IPS-NIHi7 (cell line): ENCODE measurements around the gene MVB12B.

ENCODE experiments used
- DNase-seq: peaks from one replicate; pipeline ENCODE4 v3.0.0; 2012; ENCODE audit warnings: mixed read lengths; ENCODE audit errors: extremely low spot score

The MVB12B gene

DNA sequence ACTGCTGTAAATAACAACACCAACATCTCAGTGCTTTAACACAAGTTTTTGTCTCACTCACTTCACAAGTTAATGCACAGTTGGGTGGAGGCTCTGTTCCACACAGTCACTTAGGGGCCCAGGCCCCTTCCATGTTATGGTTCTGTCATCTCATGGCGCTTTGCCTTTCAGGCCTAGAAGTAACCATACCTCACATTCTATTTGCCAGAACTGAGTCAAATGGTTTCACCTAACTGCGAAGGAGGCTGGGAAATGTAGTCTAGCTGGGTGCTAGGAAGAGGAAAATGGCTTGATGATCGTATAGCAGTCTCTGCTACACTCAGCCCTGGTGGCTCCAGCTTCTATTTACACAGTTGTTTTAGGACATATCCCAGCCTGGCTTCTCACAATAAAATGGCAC is 23.1 kb upstream of the MVB12B start:
- no peak for DNase-seq

DNA sequence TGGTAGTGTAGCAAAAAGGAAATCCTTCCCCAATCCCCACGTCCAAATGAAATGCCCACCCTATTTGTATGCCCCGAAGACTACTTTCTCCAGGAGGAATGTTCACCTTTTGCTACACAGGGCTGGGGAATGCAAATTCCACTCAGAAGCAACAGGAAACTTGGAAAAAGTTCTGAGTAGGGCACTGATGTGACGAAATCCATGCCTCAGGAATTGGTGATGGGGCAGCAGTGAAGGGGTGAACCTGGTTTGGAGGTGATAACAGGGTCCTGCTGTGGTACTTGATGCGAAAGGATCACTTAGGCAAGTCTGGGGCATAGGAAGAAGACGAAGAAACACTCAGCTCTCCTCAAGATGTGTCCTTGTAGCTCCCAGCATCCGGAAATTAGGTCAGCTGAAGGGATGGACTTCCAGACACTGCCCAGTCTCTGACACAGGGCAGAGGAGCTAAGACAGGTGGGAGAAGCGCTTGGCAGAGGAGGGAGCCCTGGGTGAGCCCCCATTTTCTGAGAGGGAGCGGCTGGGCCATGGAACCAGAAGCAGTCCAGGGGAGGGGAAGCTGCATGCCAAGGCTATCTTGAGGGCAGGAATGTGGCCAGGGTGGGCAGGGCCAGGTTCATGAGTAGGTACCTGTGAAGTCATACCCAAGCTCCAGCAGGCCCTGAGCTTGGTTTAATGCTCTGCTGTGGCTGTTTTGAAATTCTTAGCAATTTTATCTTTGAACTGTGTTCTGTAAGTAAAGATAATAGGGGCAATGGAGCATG is 22.2 kb upstream of the MVB12B start:
- DNase-seq = no peak

DNA sequence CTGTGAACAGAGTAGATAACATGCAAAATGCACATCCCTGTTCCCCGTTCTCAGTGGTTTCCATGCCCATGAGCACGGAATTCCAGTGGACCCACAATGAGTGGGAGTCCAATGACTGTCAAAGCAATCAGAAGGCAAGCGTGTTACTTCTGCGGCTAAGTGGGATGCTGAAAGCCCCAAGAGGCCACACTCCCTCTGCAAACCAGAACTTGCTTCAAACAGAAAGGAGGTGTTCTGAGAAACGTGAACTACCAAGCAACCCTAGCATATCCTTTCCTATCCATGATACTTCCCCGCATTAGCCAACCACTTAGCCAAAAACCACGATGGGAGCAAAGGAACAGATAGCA is 21.7 kb upstream of the MVB12B start:
- no peak for DNase-seq

DNA sequence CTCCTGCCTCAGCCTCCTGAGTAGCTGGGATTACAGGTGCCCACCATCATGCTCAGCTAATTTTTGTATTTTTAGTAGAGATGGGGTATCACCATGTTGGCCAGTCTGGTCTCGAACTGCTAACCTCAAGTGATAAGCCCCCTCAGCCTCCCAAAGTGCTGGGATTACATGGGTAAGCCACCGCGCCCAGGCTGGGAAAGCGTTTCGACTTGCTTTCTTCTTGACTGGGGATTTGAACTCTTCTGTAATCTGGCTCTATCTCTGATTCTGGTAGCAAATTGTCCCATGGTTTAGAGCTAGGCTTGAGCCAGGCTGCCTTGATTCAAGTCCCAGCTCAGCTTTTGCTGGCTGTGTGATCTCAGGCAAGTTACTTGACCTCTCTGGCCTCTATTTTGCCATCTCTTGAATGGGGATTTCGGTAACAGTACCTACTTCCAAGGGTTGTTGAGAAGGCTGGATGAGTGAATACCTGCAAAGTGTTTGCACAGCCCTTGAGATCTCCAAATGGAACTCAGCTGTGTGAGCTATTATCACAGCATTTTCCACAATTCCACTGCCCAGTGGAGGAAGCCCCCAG is 20.5 kb upstream of the MVB12B start:
- no peak for DNase-seq

DNA sequence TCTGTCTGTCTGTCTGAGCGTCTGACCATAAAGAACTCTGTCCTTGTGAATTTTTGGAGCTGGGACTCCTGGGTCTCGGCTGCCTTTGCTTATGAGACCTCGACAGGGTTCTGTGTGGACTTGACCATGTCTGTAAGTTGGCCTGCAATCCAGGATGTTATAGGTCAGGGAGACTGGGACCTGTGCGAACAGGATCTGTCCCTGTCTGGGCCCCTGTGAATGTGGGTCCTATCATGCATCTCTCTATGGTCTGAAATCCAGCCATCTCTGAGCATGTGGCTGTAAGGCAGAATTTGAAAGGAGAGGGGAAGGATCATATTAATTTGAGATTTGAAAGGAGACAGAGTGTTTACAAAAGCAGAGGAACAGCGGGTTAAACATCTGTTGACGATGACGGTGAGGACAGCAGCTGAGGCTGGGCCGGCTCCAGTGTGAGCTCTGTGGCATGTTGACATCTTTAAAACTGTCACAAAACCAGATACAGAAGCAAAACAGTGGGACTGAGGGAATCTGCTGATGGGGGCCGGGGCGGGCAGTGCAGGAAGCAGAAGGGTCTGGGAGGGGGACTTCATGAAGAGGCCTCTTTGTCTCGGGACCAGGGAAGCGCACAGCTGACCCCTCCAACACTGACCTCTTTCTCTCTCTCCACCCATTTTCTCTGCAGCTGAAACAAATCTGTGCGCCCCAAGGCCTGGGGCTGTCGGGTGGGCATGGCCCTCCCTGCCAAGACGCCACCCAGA is 19.1 kb upstream of the MVB12B start:
- DNase-seq = no peak

DNA sequence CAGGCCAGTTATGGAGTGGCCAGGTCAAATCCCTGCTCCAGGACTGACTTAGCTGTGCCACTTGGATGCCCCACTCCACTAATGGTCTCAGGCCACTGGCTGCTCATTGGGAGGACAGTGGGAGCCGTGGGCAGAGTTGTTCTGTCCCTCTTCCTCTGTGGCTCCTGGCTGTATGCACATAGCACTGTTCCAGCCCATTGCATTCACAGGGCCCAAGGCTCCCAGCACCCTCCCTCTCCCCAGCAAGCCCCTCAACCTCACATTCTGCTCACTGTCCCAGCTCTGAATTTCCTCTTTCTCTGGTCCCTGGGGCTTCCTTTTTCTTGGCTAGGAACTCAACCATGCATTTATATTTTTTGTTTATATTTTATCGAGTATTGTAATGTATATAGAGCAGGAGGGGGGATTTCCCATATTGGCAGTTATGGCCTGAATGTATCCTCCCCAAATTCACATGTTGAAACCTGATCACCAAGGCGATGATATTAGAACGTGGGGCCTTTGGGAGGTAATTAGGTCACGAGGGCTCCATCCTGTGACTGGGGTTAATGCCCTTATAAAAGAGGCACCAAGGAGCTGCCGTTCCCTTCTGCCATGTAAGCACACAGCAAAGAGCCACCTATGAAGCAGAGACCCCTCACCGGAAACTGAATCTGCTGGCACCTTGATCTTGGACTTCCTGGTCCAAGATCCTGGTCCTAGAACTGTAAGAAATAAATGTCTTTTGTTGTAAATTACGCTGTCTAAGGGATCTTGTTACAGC is 17.0 kb upstream of the MVB12B start:
- DNase-seq = no peak

DNA sequence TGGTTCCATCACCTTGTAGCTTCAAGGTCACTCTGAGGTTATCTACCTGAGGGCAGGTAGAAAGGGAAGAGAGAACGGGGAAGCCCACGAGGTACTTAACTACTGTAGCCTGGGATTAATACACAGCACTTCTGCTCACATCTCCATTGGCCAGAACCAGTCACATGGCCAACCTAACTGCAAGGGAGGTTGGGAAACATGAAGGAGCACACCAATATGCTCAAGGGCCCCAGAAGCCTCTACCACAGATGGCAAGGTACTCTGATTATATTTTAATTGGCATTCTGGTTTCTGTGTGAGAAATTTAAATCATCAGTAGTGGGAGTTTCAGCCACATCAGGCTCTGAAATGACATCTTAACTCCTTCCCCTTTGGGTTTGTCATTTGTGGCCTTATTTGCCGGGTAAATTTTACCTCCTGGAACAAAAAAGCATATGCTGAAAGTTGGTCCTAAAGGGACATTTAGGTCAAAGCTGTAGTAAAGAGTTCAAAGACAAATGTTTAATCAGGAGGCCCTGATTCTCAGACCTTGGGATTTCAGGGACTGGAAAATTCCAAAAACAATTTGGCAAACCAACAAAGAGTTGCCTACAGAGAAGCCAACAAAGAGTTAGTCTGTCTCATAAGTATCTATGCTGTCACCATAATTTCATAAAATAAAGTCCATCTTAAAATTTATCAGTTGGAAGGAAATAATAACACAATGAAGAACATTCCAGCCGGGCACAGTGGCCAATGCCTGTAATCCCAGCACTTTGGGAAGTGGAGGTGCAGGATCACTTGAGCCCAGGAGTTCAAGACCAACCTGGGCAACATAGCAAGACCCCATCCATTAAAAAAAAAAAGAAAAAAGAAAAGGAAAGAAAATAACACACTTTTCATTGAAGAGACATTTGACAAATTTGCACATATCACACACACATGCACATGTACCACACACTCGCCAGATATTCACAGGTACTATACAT is 13.8 kb upstream of the MVB12B start:
- DNase-seq = no peak

DNA sequence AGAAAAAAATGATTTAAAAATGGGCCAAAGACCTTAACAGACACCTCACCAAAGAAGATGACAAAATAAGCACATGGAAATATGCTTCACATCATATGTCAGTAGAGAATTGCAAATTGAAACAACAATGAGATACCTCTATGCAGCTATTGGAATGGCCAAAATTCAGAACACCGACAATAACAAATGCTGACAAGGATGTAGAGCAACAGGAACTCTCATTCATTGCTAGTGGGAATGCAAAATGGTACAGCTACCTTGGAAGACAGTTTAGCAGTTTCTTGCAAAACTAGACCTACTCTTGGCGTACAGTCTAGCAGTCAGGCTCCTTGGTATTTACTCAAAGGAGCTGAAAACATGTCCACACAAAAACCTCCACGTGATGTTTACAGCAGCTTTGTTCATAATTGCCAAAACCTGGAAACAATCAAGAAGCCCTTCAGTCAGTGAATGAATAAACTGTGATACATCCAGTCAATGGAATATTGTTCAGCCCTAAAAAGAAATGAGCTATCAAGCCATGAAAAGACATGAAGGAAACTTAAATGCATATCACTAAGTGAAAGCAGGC is 10.5 kb upstream of the MVB12B start:
- DNase-seq = no peak

DNA sequence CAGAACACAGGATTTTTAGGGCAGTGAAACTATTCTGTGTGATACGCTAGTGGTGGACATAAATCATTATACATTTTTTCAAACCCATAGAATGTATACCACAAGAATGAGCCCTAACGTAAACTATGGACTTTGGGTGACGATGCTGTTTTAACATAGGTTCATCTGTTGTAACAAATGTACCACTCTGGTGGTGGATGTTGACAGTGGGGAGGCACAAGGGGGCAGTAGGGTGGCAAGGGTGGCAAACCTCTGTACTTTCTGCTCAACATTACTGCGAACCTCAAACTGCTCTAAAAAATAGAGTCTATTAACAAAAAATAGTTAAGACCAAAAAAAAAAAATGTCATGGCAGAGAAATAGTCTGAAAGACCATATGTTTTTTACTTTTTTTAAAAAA is 9.1 kb upstream of the MVB12B start:
- DNase-seq = no peak

DNA sequence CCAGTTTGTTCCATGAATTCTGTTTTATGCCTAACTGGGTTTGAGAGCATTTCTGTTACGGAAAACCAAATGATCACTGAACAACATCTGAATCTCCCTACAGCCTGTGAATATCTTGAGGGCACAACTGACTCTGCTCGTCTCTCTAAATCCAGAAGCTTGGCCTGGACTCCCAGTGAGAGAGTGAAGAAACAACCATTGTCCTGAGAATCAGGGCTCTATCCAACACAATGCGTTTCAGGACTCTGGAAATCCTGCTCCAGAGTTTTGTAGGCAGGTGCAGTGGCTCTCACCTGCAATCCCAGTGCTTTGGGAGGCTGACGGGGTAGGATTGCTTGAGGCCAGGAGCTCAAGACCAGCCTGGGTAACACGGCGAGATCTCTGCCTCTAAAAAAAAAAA is 7.8 kb upstream of the MVB12B start:
- no peak for DNase-seq

DNA sequence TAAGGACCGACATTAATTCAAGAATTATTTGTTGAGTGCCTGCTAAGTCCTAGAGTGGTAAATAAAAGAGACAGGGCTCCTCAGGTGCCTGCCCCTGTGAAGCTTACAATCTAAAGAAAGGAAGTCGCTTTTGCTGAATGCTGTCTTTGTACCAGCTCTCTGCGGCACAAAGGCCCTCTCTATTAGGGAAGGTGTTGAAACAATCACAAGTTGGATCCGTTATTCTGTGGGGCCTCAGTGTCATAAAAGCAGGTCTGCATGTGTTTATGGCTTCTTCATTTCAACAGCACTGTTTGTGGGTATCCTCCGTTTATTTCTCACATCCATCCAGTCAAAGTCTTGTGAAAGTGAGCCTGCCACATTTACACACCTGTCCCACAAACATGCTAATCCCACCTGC is 7.0 kb upstream of the MVB12B start:
- no peak for DNase-seq

DNA sequence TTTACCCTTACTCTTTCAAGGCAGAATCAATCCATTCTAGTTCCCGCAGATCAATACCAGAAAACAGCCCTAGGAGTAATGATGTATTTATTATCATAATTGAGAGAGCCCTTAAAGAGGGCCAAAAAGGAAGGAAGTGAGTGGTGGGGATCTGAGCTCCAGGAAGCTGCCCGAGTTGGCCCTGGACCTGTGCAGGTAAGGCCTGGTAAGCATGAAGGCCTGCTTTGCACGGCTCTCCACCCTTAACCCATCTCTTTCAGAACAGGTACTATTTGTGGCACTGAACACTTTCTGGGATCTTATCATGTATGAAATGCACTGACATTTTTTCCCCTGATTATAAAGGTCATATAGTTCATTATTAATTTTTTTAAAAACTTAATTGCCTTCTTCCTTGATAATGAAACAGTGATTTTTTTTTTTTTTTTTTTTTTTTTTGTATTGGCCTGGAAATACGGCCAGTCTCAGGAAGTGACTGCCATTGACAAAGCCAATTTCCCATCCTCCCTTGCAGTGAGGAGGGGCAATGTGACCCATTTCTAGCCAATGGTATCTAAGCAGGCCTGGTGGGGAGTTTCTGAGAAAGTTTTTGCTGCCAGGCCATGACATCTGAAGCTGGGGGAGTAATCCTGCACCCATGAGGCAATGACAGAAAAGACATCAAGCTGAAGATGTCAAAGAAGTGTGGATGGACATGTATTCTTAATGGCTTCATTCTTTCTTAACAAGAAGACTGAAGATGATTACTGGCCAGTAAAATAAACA is 6.3 kb upstream of the MVB12B start:
- DNase-seq = no peak

DNA sequence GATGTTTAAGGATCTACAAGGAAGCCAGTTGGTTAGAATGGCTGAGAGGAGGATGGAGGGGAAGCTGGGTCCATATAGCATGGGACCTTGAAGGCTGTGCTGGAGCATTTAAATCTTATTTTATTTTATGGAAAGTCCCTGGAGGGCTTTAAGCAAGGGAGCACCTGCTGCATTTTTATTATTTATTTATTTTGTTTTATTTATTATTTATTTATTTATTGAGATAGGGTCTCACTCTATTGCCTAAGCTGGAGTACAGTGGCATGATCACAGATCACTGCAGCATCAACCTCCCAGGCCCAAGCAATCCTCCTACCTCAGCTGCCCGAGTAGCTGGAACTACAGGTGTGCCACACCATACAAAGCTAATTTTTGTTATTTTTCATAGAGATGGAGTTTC is 4.9 kb upstream of the MVB12B start:
- no peak for DNase-seq

DNA sequence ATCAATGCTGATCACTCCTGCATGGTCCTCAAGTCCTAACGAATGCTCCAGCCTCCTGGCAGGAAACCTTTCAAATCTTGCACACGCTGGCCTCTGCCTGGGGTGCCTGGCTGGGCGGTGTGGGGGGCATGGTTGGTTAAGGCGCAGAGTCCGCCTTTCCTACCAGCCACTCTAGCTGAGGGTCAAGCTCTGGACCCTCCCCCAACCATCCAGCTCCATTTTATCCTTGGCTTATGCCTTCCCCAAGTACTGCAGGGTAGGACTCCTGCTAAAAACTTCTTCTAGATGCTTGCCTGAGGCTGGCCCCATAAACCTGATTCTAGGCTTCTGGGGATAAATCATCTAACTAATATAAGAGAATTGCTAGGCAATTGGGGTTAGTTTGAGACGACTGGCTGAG is 808 bp upstream of the MVB12B start:
- DNase-seq = no peak

DNA sequence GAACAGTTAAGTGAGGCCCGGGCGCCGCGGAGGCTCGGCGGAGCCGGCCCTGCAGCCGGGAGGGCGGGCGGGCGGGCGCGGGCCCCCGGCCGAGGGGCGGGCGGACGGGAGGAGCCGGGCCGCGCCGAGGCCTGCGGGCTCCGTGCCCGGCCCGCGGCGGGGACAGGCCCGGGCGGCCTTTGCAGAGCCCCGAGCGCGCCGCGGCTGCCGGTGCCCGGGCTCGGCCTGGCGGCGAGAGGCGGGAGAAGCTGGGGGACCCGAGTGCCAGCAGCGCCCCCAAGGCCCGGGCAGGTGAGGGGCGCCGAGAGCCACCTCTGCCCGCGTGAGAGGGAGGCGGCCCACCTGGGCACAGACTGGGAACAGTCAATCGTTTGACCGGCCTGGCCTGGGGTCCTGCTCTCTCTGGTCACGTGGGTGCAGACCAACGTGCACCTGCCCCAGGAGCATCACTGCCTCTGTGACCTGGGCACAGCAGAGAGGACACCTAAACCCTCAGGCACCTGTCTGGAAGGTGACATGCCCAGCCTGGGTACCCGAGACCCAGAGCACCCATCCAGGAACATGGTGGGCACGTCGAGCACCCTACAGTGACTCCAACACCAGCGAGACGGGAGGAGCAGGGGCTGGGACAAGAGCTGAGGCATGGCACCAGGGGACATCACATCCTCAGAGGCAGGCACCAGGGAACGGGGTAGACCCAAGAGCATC is 531 bp downstream of the MVB12B start:
- peak; percentile 63 for DNase-seq

DNA sequence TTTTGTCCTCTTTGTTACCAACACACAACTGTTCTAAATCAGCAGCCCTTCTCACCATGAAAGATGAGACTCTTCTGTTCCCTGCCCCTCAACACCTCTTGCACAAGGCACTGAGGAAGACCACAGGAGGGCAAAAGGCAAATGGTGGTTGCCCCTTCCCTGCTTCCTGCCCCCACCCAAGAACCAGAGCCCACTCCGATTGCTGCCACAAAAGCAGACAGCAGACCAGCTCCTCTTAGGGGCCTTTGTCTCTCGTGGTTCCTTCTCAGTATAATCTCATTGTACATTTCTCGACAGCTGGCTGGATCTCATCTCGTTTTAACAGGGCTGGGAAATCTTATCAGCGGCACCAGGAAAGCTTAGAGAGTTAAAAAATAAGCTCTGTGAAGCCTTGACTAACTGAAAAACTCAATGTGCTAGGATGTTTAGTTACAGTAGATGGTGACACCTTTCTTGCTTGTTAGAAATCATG is 1.1 kb downstream of the MVB12B start:
- no peak for DNase-seq

DNA sequence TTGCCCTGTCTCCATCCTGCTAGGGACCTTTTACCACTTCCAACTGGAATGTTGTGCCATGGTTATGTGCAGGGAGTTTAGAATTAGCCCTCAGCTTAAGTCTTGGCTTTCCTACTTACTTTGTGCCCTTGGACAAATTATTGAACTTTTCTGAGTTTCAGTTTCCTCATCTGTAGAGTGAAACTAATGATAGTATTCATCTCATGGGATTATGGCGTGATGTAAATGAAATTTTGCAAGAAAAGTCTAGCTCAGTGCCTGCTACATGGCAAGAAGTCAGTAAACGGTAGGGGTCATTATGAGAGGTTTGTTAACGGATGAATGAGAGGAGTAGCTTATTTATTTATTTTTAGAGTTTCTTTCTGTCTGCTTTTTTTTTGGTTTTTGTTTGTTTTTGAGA is 1.8 kb downstream of the MVB12B start:
- no peak for DNase-seq

DNA sequence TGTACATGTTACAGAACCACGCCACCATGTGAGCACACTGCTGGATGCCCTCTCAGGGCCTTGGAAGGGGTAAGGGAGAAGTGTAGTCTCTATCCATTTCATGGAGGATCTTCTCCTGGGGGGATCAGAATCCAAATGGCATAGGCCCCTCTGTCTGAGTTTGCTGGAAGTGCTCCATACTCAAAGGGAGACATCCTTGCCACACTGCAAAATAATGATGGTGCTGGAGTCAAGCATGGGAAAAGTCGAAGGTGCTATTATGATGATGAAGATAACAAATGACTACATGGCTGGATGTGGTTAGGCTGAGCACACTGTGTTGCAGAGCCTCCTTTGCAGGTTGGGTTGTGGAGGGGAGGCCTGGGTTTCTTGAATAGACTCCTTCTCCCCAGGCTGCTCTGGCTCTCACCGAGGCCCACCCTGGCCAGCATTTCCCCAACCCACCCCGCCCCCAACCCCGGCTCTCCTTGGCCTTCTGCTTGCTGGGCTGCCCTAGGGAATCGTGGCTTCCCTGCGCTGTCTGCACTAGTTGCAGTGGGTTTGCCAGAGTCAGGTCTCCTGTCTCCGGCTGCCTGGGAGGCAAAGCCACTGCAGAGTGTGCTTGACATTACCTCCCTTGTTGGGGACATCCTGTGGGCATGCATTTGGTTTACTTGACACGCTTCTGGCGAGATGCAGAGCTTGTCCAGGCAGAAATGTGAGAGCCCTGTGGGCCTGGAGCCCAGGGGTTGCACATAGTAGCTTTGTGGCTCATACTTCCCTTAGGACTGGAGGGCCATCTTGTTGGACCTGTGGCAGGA is 3.0 kb downstream of the MVB12B start:
- no peak for DNase-seq

DNA sequence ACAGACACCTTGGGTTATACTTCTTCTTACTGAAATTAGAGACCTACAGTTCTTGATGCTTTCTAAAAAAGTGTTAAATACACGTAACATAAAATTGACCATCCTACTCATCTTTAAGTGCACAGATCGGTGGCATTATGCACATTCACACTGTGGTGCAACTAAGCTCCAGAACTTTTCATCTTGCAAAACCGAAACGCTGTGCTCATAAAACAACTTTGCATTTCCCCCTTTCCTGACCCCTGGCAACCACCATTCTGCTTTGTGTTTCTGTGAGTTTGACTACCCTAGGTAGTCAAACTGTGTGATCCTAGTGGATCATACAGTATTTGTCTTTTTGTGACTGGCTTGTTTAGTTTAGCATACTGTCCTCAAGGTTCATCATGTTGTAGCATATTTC is 3.9 kb downstream of the MVB12B start:
- DNase-seq = no peak
